HG03565 (cell line): Measurements from ENCODE around the gene CCDC142.

Experiments used
- ATAC-seq: cut with Tn5 transposase; IDR thresholded peaks from one replicate; pipeline ENCODE4 v1.9.1; 2021; ENCODE audit warnings: mild to moderate bottlenecking, moderate library complexity; ENCODE audit not compliant: unreplicated experiment

The CCDC142 gene

GRCh38 chr2:74425523-74425922 is 57.3 kb downstream of the CCDC142 start:
- no peak for ATAC-seq

- no peak for ATAC-seq
Observed at GRCh38 chr2:74424995-74425406, 57.8 kb downstream of the CCDC142 start.

- ATAC-seq = no peak
Observed at GRCh38 chr2:74424139-74424992, 58.4 kb downstream of the CCDC142 start.
